ENCODE results near the gene GNG12.

GNG12 gene

GRCh38 chr1:67832737-67833601 is at the start of gene GNG12:
TSS of gene GNG12 (minus strand) at chr1:67833467. CDS start at chr1:67707686, 125,781 bp downstream.
- no peak for DNase-seq

GRCh38 chr1:67882196-67882958 is 49.1 kb upstream of the GNG12 start:
- DNase-seq, result no peak

- DNase-seq, result peak; percentile 97
These were observed 46.9 kb upstream of the GNG12 start for GRCh38 chr1:67880056-67880601.

- DNase-seq, result no peak
These were observed 46.2 kb upstream of the GNG12 start for GRCh38 chr1:67879485-67879884.

GRCh38 chr1:67874501-67875111 is 41.3 kb upstream of the GNG12 start:
- no peak for DNase-seq

- DNase-seq, result no peak
These were observed 36.0 kb upstream of the GNG12 start for GRCh38 chr1:67869233-67869632.

GRCh38 chr1:67863637-67864036 is 30.4 kb upstream of the GNG12 start:
- DNase-seq, result no peak

- no peak for DNase-seq
These were observed 29.4 kb upstream of the GNG12 start for GRCh38 chr1:67862685-67863084.

GRCh38 chr1:67861856-67862516 is 28.7 kb upstream of the GNG12 start:
- DNase-seq, result no peak

- DNase-seq, result no peak
These were observed 27.5 kb upstream of the GNG12 start for GRCh38 chr1:67860776-67861175.

- DNase-seq, result no peak
These were observed 23.7 kb upstream of the GNG12 start for GRCh38 chr1:67856921-67857320.

- no peak for DNase-seq
These were observed 22.7 kb upstream of the GNG12 start for GRCh38 chr1:67855961-67856360.

GRCh38 chr1:67855444-67855843 is 22.2 kb upstream of the GNG12 start:
- no peak for DNase-seq

GRCh38 chr1:67853704-67854103 is 20.4 kb upstream of the GNG12 start:
- DNase-seq, result peak; percentile 58

- DNase-seq, result no peak
These were observed 18.5 kb upstream of the GNG12 start for GRCh38 chr1:67851800-67852199.

GRCh38 chr1:67850611-67851075 is 17.4 kb upstream of the GNG12 start:
- no peak for DNase-seq

GRCh38 chr1:67850151-67850551 is 16.9 kb upstream of the GNG12 start:
- no peak for DNase-seq

- DNase-seq, result no peak
These were observed 14.2 kb upstream of the GNG12 start for GRCh38 chr1:67847466-67847865.

- DNase-seq, result no peak
These were observed 13.3 kb upstream of the GNG12 start for GRCh38 chr1:67846538-67846937.

GRCh38 chr1:67844988-67845387 is 11.7 kb upstream of the GNG12 start:
- no peak for DNase-seq

GRCh38 chr1:67843746-67844145 is 10.5 kb upstream of the GNG12 start:
- no peak for DNase-seq

GRCh38 chr1:67843331-67843730 is 10.1 kb upstream of the GNG12 start:
- no peak for DNase-seq

- no peak for DNase-seq
These were observed 7.2 kb upstream of the GNG12 start for GRCh38 chr1:67840449-67840848.
